ENCODE measurements around the gene TSC22D3.

DNA sequence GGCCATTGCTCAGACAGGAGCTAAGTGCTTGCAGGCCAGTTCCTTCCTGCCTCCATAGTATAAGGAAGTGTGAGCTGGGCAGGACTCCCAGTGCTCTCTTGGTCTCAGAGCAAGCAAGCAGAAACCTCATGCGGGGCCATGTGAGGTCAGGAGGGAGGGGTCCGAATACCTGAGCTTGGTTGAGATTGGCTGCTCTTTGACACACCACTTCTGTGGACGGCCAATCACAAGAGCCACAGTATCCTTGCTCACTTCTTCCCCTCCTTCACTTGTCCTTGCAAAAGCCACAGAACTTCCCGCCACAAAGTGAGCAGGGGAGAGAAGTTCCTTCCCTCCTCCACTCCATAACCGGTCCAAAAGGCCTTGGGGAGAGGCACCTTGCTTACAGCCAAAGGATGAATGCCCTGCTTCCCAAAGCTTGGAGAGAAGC lies 90.6 kb downstream of the TSC22D3 start:
- TF ChIP-seq, protein P1, sequence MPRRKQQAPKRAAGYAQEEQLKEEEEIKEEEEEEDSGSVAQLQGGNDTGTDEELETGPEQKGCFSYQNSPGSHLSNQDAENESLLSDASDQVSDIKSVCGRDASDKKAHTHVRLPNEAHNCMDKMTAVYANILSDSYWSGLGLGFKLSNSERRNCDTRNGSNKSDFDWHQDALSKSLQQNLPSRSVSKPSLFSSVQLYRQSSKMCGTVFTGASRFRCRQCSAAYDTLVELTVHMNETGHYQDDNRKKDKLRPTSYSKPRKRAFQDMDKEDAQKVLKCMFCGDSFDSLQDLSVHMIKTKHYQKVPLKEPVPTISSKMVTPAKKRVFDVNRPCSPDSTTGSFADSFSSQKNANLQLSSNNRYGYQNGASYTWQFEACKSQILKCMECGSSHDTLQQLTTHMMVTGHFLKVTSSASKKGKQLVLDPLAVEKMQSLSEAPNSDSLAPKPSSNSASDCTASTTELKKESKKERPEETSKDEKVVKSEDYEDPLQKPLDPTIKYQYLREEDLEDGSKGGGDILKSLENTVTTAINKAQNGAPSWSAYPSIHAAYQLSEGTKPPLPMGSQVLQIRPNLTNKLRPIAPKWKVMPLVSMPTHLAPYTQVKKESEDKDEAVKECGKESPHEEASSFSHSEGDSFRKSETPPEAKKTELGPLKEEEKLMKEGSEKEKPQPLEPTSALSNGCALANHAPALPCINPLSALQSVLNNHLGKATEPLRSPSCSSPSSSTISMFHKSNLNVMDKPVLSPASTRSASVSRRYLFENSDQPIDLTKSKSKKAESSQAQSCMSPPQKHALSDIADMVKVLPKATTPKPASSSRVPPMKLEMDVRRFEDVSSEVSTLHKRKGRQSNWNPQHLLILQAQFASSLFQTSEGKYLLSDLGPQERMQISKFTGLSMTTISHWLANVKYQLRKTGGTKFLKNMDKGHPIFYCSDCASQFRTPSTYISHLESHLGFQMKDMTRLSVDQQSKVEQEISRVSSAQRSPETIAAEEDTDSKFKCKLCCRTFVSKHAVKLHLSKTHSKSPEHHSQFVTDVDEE (CRISPR knock-in tag; IDR thresholded peaks at IDR 0.05), result no peak
- TF ChIP-seq, protein P2, sequence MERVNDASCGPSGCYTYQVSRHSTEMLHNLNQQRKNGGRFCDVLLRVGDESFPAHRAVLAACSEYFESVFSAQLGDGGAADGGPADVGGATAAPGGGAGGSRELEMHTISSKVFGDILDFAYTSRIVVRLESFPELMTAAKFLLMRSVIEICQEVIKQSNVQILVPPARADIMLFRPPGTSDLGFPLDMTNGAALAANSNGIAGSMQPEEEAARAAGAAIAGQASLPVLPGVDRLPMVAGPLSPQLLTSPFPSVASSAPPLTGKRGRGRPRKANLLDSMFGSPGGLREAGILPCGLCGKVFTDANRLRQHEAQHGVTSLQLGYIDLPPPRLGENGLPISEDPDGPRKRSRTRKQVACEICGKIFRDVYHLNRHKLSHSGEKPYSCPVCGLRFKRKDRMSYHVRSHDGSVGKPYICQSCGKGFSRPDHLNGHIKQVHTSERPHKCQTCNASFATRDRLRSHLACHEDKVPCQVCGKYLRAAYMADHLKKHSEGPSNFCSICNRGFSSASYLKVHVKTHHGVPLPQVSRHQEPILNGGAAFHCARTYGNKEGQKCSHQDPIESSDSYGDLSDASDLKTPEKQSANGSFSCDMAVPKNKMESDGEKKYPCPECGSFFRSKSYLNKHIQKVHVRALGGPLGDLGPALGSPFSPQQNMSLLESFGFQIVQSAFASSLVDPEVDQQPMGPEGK (CRISPR knock-in tag; IDR thresholded peaks at IDR 0.05; ENCODE audit: borderline replicate concordance), result no peak
- no peak for TF ChIP-seq TOX (CRISPR knock-in tag; IDR thresholded peaks at IDR 0.05; ENCODE audit: borderline replicate concordance)
- TF ChIP-seq, protein P3, sequence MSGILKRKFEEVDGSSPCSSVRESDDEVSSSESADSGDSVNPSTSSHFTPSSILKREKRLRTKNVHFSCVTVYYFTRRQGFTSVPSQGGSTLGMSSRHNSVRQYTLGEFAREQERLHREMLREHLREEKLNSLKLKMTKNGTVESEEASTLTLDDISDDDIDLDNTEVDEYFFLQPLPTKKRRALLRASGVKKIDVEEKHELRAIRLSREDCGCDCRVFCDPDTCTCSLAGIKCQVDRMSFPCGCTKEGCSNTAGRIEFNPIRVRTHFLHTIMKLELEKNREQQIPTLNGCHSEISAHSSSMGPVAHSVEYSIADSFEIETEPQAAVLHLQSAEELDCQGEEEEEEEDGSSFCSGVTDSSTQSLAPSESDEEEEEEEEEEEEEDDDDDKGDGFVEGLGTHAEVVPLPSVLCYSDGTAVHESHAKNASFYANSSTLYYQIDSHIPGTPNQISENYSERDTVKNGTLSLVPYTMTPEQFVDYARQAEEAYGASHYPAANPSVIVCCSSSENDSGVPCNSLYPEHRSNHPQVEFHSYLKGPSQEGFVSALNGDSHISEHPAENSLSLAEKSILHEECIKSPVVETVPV (CRISPR knock-in tag; IDR thresholded peaks at IDR 0.05), result no peak
- TF ChIP-seq ISL1 (CRISPR knock-in tag; IDR thresholded peaks at IDR 0.05), result no peak
- no peak for TF ChIP-seq ZFP30 (CRISPR knock-in tag; IDR thresholded peaks at IDR 0.05)
- no peak for TF ChIP-seq RARB (CRISPR knock-in tag; IDR thresholded peaks at IDR 0.05)
- no peak for TF ChIP-seq BACH2 (CRISPR knock-in tag; IDR thresholded peaks at IDR 0.05; ENCODE audit: borderline replicate concordance)
